ENCODE measurements around the gene CIB4.
A peak's percentile ranks its signal among the peaks of the same experiment; 100 is the strongest.
"Not testable (repeated sequence)": the region's sequence is repeated elsewhere in the genome, so short reads cannot be mapped to it uniquely, and the experiment has no call there.

The CIB4 gene

GRCh38 chr2:26580151-26580550, 61.0 kb downstream of the CIB4 start:
- no peak for DNase-seq

GRCh38 chr2:26579723-26580040, 61.5 kb downstream of the CIB4 start:
- DNase-seq, result no peak

DNA sequence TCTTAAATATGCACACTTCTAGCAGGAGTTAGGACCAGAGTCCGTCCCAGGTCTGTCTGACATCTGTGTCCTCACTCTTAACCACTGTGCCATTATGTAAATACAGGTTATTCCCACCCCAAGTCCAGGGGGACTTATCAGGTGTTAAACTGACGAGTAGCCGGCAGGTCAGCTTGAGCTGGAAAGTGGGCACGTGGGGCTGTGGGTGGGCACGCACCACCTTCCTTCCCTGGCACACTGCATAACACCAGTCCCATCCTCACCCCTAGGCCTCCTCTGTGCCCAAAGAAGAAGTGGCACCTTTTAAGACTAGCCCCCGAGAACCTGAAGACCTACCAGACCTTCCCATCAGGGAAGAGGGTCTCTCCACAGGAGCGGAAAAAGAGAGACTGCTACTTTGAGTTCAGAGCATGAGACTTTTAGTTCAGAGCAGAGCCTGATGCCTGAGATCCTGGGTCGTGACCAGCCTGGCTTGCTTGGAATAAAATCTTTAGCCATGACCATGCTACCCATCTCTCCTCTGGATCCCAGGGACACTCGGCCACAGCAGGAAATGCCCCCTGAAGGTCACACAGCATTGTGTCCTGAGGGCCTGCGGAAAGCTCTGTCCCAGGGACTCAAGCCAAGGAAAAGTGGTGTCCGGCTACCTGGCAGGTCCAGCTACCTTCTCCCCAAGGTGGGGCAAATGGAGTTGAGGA, 62.0 kb downstream of the CIB4 start:
- DNase-seq, result no peak

GRCh38 chr2:26578581-26578980, 62.6 kb downstream of the CIB4 start:
- DNase-seq, result no peak

GRCh38 chr2:26578113-26578458, 63.1 kb downstream of the CIB4 start:
- no peak for DNase-seq

GRCh38 chr2:26577442-26578112, 63.6 kb downstream of the CIB4 start:
- peak; percentile 7 to 71 (median 42) for DNase-seq

DNA sequence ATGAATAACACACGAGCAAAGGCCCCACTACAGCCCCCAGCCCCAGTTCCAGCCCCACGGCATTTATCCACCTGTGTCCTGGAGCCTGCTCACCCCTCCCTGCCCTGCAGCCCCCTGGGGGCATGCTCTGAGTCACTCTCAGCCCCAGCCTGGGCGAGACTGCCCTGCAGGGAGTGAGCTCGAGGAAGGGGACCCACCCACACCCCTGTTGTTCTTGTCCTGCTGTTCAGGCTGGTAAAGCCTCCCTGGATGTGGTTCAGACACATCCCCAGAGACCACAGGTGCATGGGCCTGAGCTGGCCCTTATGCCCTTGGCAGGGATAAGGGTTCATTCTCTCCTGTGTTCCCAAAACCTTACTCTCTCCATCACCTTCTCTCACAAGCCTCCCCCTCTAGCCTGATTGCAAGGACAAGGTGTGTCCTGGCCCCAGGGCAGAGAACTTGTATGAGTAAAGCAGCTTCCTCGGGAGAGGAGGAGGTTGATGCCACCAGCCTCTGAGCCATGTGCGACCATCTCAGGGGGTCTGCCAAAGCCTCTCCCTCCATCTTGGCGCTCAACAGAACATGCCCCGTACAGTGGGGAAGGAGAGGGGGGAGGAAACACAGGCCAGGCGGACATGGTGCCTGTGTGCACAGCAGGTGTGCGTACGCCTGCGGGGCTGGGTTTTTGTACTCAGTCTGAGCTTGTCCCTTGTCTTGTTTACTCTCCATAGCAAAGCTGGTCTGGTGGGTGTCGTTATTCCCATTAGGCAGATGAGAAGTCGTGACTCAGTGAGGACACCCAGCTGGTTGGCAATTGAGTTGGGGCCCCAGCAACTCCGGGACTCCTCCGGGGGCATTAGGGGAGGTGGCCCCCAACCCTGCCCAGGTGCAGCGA, 64.4 kb downstream of the CIB4 start:
- DNase-seq, result no peak

- no peak for DNase-seq
These were observed 65.2 kb downstream of the CIB4 start for GRCh38 chr2:26575836-26576564.

DNA sequence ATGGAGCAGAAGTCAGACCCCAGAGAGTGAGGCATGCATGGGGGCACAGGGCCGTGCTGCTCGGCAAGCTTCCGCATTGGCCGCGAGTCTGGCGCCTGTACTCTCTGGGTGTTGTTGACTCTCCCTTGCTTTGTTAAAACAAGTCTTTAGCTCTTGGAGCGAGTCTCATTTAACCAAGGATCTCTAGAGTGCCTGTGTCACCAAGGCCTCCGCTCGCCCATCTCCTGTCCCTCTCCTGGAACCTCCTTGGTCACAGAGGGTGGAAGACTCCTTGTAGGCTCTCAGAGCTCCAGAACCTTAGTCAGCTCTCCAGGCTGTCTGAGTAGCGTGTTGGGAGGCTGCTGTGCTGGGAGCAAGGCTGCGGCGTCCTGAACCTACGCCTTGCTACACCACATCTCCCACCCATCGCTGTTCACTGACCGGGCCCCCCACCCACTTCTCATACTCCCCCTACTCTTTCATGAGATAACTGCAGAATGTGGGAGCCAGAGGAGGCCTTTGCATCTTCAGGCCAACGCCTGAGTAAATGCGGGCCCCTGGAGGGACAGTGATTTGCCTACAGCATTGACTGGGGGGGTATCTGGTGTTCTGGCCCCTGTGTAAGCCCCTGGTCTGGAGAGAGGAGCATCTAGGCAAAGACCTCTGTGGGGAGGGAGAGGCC, 66.1 kb downstream of the CIB4 start:
- DNase-seq, result no peak

GRCh38 chr2:26574066-26574899, 66.9 kb downstream of the CIB4 start:
- DNase-seq, result no peak

DNA sequence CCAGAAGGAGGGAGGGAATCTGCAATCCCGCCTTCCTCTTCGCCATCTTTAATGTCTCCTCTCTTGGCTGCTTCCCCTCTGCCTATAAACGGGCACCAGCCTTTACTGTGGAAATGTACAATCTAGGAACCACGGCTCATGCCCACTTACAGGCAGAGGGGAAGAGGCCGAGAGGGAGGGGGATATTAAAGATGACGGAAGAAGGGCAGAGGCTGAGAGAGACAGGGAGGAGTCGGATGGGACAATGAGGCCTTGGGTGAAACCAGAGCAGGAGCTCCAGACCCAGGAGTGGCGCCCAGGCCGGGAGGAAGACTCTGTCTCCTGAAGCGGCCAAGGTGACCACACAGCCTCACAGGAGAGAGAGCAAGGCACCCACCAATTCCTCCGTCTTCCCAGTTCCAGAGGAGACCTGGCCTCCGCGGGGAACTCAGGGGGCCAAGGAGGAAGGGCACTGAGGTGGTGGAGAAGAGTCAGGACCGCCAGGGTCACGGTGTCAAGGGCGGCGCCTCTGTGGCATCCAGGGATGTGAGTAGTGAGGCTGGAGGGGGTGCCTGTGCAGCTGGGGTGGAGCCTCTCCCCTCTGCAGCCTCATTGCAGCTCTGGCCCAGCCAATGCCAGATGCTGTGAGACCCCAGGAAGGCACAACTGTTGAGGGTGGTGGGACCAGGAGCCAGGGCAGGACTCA, 67.8 kb downstream of the CIB4 start:
- DNase-seq, result no peak

DNA sequence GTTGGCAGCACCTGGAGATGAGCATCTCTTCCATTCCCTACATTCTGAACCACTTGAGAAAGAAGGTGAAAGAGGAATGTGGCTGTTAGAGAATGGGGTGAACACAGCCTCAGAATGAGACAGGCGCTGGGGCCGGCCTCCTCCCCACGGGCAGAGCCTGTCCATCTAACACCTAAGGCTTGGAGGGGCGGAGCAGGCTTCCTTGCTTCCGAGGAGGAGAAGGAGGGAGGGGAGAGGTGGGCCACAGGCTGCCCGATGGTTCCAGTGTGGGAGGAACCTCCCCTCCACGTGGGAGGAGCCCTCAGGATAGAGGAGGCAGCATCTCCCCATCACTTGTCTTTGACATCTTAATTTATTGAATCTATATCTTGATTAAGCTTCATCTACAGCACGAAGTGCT, 68.6 kb downstream of the CIB4 start:
- no peak for DNase-seq

- DNase-seq, result no peak
These were observed 69.8 kb downstream of the CIB4 start for GRCh38 chr2:26571316-26571715.

DNA sequence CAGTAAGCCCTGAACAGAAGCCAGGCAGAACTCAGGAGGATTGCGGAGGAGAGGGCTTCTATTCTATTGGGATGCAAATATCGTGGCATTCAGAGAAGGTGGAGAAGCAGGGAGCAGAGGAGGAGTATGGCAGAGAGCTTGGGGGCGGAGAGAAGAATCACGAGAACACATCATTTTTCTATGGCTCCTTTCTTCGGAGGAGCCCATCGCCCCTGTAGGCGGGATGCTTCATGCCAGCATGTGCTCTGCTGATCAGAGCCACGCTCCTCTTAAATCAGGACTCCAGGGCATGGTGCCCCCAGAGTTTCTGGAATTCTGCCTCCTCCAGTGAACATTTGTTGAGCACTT, 71.1 kb downstream of the CIB4 start:
- DNase-seq, result no peak

DNA sequence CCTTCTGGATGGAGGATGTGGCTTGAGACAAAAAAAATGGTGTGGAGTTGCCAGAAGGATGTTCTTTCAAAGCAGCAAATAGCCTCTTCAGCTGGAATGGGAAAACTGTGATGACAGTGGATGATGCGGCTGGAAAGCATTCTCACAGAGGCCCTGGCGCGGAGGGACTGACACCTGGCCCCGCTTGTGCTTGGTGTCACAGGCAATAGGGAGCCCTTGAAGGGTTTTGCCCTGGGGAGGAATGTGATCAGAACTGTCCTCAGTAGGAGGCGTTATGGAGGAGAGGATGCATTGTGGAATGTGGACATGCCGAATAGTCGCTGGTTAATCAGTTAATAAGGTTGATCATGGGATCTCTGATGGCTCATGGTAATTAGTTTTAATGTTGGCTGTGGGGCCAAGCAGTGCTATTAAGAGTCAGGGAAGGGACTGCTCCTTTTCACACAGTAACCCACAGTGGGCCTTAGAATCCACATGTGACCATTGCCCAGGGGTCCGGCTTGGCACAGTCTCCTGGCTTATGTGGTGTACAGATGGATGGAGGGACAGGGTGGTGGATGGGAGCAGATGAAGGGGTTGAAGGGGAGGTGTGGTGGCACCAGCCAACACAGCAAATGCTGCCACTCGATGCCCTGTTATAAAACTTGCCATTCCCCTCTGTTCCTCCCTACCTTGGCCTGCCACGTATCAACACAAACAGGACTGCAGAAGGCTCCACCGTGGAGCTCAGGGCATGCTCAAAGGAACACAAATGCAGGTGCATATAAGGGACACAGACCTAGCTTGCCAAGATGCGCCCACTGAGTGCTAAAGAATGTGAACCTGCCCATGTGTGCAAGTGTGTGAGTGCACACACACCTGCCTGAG, 71.7 kb downstream of the CIB4 start:
- no peak for DNase-seq

DNA sequence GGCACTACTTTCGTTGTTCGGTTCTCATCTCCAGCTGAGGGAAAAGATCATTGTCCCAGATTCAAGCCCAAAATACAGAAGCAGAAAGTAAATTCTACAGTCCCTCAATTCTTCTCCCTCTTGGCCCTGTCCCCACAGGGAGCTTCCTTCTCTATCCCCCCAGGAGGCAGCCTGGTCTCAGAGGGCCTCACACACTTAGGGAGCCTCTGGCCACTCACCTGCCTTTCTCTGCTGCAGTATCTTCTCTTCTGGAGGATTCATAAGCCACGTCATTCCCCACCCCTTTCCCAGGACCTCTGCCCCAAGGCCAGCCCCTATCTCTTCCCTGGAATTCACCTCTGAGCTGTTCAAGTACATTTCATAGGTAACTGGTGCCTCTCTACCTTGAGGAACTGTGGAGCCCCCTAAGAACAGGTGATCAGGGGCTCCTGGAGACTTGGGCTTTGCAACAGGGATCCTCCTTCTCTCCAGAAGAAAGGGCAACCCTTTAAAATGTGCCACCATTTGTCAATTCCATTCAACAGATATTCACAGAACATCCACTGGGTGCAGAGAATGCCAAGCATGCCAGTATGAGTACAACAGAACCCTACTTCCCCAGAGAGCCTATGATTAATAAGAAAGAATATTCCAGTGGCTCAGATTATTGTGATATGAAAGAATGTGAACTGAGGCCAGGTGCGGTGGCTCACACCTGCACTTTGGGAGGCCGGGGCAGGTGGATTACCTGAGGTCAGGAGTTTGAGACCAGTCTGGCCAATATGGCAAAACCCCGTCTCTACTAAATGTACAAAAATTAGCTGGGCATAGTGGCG, 72.9 kb downstream of the CIB4 start:
- DNase-seq, result no peak

DNA sequence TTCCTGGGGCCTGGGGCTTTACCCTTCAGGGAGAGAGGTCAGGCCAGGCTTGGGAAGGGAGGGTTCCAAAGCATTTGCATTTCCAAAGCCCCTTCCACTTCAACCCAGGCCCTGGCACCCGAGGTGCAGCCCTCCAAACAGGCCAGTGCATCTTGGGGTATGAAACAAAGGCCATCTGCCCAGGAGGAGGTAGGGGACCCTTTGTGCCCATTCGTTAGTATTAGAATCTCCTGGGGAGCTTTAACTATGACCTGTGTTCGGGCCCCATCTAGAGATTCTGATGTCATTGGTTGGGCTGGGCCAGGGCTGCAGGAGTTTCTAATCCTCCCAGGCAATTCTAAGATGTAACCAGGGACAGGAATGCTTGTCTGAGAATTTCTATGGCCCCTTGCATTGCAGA, 73.6 kb downstream of the CIB4 start:
- no peak for DNase-seq

DNA sequence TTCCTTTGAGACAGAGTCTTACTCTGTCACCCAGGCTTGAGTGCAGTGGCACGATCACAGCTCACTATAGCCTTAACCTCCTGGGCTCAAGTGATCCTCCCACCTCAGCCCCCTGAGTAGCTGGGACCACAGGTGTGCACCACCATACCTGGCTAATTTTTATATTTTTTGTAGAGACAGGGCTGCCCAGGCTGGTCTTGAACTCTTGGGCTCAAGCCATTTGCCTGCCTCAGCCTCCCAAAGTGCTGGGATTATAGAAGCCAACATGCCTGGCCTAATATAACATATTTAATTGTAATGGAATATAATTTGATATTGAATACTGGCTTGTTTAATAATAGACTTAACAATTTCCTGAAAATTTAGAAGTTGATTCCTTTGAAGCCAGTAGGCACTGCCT, 74.4 kb downstream of the CIB4 start:
- not testable (repeated sequence) for DNase-seq

DNA sequence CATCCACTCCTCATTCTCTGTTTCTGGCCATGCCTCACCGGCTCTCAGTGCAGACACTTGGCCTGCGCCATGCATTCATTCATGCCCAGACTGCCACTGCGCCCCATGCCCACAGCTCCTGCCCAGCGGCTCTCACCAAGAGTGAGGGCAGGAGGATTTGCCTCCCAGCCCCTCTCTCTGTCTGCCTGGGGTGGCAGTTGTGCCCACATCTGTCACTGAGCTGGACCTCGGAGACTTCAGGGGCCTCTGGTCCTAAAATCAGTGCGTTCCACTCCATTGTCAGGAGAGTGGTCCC, 75.1 kb downstream of the CIB4 start:
- no peak for DNase-seq
